ENCODE results near the gene FOXK1.

DNA sequence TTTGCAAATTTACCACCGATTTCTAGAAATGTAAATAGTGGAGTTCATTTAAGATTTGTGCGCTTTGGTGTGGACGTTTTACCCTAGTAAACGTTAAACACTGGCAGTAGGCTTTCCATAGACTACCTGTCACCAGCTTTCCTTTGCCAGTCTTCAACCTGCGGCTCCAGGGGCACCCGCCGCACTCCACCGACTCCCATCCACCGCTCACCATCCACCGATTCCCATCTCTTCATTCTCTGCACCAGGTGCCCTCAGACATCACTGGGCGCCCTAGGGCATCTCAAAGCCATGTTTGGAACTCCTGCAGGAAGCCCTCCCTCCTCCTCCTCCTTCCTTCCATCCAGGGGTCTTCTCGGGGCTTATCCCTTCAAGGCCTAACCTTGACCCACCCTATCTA is 91.9 kb downstream of the FOXK1 start:
- TF ChIP-seq POLR2A (IDR thresholded peaks at IDR 0.05; ENCODE audit: low read depth, low read length) (no peak), POLR2AphosphoS5 (IDR thresholded peaks at IDR 0.05; ENCODE audit: low read depth, low read length) (no peak), TAF1 (IDR thresholded peaks at IDR 0.05; ENCODE audit: borderline replicate concordance, low read depth, low read length) (no peak)
